ENCODE results near the gene ARSG. TPM values are rescaled to one million over a fixed set of nuclear protein-coding genes. Genes with fewer than 3 reads are reported as not detected.

The ARSG gene
- total RNA-seq, 4 donors from 2014 or later: 9.1 to 28.3 (median 18.1) TPM

DNA sequence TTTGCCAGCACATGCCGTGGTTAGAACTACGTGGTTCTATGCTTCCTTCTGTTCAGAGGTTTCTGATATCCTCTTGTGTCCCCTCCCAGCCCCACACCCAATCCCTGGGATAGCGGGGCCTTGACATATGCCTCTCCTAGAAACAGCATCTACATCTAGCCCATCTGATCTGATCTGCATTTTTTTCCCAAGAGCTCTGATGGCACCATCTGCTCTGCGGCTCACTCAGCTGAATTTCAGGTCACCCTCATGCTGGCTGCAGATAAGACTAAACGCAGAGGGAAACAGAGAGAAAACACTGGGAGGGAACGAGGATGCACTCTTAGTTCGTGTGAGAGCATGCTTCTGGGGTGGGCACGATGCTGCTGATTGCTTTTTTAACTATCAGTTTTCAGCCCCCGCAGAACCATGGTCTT is 155.3 kb downstream of the ARSG start:
- WGBS, 2 donors: 93% methylated on average over 9 of the region's 9 CpGs
- no peak for DNase-seq
- intact Hi-C loops (cut with DNase I): no loop called here

DNA sequence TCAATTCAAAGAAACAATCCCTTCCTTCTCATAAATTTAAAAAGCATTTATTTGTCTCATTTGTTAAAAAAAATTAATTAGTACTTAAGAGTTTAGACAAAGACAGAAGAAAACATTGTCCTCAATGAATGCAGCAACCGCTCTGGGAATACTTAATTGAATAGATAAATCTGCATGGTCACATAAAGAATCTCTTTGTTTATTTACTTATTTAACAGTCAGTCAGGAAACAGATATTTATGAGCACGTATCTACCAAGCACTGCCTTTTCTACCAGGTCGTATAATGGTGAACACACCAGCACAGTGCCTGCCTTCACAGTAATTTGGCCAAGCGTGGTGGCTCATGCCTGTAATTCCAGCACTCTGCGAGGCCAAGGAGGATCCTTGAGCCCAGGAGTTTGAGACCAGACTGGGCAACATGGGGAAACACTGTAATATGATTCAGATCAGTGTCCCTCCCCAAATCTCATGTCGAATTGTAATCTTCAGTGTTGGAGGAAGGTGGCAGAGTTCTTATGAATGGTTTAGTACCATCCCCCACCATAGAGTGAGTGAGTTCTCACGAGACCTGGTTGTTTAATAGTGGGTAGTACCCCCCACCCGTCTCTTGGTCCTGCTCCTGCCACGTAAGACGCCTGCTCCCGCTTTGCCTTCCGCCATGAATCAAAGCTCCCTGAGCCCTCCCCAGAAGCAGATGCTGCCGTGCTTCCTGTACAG is 157.9 kb downstream of the ARSG start:
- Histone ChIP-seq H3K27ac (no peak overlapping the region), H3K27me3 (no peaks in the 10 kb centered on the region), H3K4me3 (replicated peaks in 1 of 3) (no peak overlapping the region), H3K36me3 (peaks cover 32 to 37% of the 10 kb centered on the region in 2 donors), H3K9me3 (no peaks in the 10 kb centered on the region), H3K4me1 (no peaks in the 10 kb centered on the region)
- no peak for DNase-seq
- intact Hi-C loops (cut with DNase I): no loop called here
- TF ChIP-seq, protein P1, sequence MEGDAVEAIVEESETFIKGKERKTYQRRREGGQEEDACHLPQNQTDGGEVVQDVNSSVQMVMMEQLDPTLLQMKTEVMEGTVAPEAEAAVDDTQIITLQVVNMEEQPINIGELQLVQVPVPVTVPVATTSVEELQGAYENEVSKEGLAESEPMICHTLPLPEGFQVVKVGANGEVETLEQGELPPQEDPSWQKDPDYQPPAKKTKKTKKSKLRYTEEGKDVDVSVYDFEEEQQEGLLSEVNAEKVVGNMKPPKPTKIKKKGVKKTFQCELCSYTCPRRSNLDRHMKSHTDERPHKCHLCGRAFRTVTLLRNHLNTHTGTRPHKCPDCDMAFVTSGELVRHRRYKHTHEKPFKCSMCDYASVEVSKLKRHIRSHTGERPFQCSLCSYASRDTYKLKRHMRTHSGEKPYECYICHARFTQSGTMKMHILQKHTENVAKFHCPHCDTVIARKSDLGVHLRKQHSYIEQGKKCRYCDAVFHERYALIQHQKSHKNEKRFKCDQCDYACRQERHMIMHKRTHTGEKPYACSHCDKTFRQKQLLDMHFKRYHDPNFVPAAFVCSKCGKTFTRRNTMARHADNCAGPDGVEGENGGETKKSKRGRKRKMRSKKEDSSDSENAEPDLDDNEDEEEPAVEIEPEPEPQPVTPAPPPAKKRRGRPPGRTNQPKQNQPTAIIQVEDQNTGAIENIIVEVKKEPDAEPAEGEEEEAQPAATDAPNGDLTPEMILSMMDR (IDR thresholded peaks at IDR 0.05): no peak
- no peak for TF ChIP-seq POLR2A (IDR thresholded peaks at IDR 0.05)
- 94 to 95% methylated on average over 13 of the region's 13 CpGs for WGBS, 2 donors

More for the DNA sequence above, 155.3 kb downstream of the ARSG start:
- no peak overlapping the region for H3K27ac ChIP-seq
- TF ChIP-seq, protein P1 (IDR thresholded peaks at IDR 0.05): no peak
- TF ChIP-seq POLR2A (IDR thresholded peaks at IDR 0.05): no peak
- H3K36me3 ChIP-seq: peaks cover 31 to 45% of the 10 kb centered on the region in 2 donors
- no peaks in the 10 kb centered on the region for H3K27me3 ChIP-seq
- no peaks in the 10 kb centered on the region for H3K4me1 ChIP-seq
- no peaks in the 10 kb centered on the region for H3K9me3 ChIP-seq
- no peak overlapping the region for H3K4me3 ChIP-seq (replicated peaks in 1 of 3)

DNA sequence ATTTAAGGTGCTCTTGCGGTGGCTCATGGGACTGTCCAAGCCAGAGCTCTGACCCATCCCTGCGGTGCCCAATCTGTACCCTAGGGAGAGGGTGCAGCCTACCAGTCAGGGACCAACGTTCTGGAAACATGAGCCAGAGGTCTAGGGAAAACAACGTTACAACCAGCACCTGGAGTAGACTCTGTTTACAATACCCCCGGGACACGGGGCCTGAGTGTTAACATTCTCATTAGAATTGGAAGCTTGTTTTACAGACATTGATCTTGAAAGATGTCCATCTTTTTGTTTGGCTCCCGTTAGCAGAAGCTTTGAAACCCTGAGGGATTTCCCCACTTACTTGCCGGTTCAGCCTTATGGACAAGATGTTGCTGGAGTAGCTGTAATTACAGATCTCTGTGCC is 159.1 kb downstream of the ARSG start:
- Histone ChIP-seq H3K4me1 (no peaks in the 10 kb centered on the region), H3K4me3 (replicated peaks in 1 of 3) (no peak overlapping the region), H3K27me3 (no peaks in the 10 kb centered on the region), H3K36me3 (peaks cover 30 to 37% of the 10 kb centered on the region in 2 donors), H3K27ac (no peak overlapping the region), H3K9me3 (no peaks in the 10 kb centered on the region)
- DNase-seq: no peak
- intact Hi-C loops (cut with DNase I): no loop called here
- TF ChIP-seq POLR2A (IDR thresholded peaks at IDR 0.05): no peak
- TF ChIP-seq, protein P1 (IDR thresholded peaks at IDR 0.05): no peak
- WGBS, 2 donors: 83 to 84% methylated on average over 8 of the region's 8 CpGs

DNA sequence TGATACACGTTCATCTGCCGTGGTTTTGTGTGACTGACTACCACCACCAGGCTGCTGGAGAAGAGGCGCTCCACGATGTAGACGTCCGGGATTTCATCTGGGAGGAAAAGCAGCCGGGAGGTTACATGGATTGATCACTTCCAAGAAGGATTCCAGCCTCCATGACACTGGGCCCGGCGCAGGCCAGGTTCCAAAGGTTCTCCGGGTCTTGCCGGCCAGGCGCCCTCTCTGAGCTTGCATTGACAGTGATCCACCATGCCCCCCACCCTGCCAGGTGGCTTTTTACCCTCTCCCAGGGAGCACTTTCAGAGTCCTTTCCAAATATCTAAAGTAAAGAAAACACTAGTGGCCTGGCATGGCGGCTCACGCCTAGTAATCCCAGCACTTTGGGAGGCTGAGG is 159.5 kb downstream of the ARSG start:
- no peak overlapping the region for H3K4me3 ChIP-seq (replicated peaks in 1 of 3)
- H3K36me3 ChIP-seq: peaks cover 30 to 37% of the 10 kb centered on the region in 2 donors
- DNase-seq: no peak
- no peak for TF ChIP-seq POLR2A (IDR thresholded peaks at IDR 0.05)
- TF ChIP-seq, protein P1 (IDR thresholded peaks at IDR 0.05): no peak
- peaks cover 0 to 2% of the 10 kb centered on the region in 2 donors for H3K4me1 ChIP-seq
- no peak overlapping the region for H3K27ac ChIP-seq
- 95 to 96% methylated on average over 12 to 14 of the region's 14 CpGs for WGBS, 2 donors
- intact Hi-C loops (cut with DNase I): no loop called here
- H3K9me3 ChIP-seq: no peaks in the 10 kb centered on the region
- H3K27me3 ChIP-seq: no peaks in the 10 kb centered on the region

DNA sequence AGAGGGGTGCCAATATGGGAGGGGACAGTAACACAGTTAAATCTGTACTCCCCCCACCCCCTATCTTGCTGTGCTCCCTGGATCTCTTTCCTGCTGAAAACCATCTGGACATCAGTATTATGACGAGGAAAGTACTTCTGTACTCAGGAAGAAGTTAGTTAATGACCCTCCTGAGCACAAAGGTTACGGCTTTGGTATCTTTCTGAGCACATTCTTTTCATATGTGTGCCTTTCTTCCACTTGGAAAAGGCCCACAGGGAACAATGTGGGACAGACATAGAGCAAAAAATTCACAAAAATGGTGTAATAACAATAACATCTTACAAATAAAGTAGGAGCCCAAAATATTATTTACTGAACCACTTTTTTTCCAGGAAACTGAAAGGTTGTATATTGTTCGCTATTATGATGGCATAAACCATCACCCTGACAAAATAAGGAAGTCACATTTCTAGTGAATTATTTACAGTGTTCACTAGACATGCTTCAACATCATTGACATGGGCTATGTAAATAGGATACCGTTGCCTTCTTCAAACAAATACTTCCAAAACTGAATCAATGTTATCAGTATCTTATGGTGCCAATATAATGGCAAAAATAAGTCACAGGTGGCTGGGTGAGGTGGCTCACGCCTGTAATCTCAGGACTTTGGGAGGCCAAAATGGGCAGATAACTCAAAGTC is 160.5 kb downstream of the ARSG start:
- no peaks in the 10 kb centered on the region for H3K27me3 ChIP-seq
- TF ChIP-seq, protein P1 (IDR thresholded peaks at IDR 0.05): no peak
- TF ChIP-seq POLR2A (IDR thresholded peaks at IDR 0.05): no peak
- peaks cover 5 to 10% of the 10 kb centered on the region in 2 donors for H3K4me1 ChIP-seq
- no peak for DNase-seq
- no peak overlapping the region for H3K27ac ChIP-seq
- H3K4me3 ChIP-seq (replicated peaks in 1 of 3): no peak overlapping the region
- H3K9me3 ChIP-seq: no peaks in the 10 kb centered on the region
- peaks cover 30 to 37% of the 10 kb centered on the region in 2 donors for H3K36me3 ChIP-seq
- intact Hi-C loops (cut with DNase I): no loop called here
- WGBS, 2 donors: 92% methylated on average over 5 of the region's 5 CpGs
